H9 (cell line): ENCODE measurements around the gene C1orf159. TPM values are rescaled to one million over a fixed set of nuclear protein-coding genes. Genes with fewer than 3 reads are reported as not detected.

Source experiments
- DNase-seq: peaks from one replicate; pipeline ENCODE4 v3.0.0-alpha.2; 2017
- H2AFZ ChIP-seq: one replicate; pipeline ENCODE4 v1.6.1; 2013; ENCODE audit warnings: mild to moderate bottlenecking, low read length, control low read depth, moderate library complexity
- H2AK5ac ChIP-seq: 2 replicates; pipeline ENCODE4 v1.6.1; 2013; ENCODE audit warnings: low read length, control low read depth, mixed read lengths; ENCODE audit not compliant: insufficient read length
- H2BK120ac ChIP-seq: one replicate; pipeline ENCODE4 v1.6.1; 2013; ENCODE audit warnings: low read depth, mild to moderate bottlenecking, low read length, control low read depth, inconsistent platforms; ENCODE audit not compliant: poor library complexity, severe bottlenecking
- H2BK12ac ChIP-seq: 2 replicates; pipeline ENCODE4 v1.6.1; 2013; ENCODE audit warnings: low read length, control low read depth, mixed read lengths, low read depth; ENCODE audit not compliant: insufficient read length
- H2BK15ac ChIP-seq: 2 replicates; pipeline ENCODE4 v1.6.1; 2013; ENCODE audit warnings: low read depth, low read length, control low read depth
- H2BK20ac ChIP-seq: one replicate; pipeline ENCODE4 v1.6.1; 2013; ENCODE audit warnings: low read depth, mild to moderate bottlenecking, low read length, control low read depth, inconsistent platforms; ENCODE audit not compliant: poor library complexity, severe bottlenecking
- H2BK5ac ChIP-seq: 2 replicates; pipeline ENCODE4 v1.6.1; 2013; ENCODE audit warnings: low read length, control low read depth, mixed read lengths; ENCODE audit not compliant: insufficient read length
- H3K14ac ChIP-seq: 2 replicates; pipeline ENCODE4 v1.6.1; 2013; ENCODE audit warnings: low read length, control low read depth; ENCODE audit not compliant: insufficient read depth
- H3K18ac ChIP-seq: 2 replicates; pipeline ENCODE4 v1.6.1; 2013; ENCODE audit warnings: low read depth, mild to moderate bottlenecking, mixed read lengths, low read length, control low read depth; ENCODE audit not compliant: insufficient read length
- H3K23ac ChIP-seq: 2 replicates; pipeline ENCODE4 v1.6.1; 2013; ENCODE audit warnings: low read length, control low read depth, mixed read lengths, low read depth; ENCODE audit not compliant: insufficient read length
- H3K23me2 ChIP-seq: 2 replicates; pipeline ENCODE4 v1.6.1; 2013; ENCODE audit warnings: low read depth, mild to moderate bottlenecking, mixed read lengths, low read length, control low read depth; ENCODE audit not compliant: insufficient read length, poor library complexity, severe bottlenecking
- H3K27ac ChIP-seq: 2 replicates; pipeline ENCODE4 v1.5.1; 2013; ENCODE audit warnings: low read length, control low read depth, mixed read lengths, low read depth; ENCODE audit not compliant: insufficient read length
- H3K27me3 ChIP-seq: 2 replicates; pipeline ENCODE4 v1.6.1; 2013; ENCODE audit warnings: low read length, control low read depth, inconsistent platforms; ENCODE audit not compliant: insufficient read depth
- H3K4ac ChIP-seq: 2 replicates; pipeline ENCODE4 v1.6.1; 2013; ENCODE audit warnings: low read depth, mild to moderate bottlenecking, control low read depth, inconsistent platforms, low read length, moderate library complexity
- H3K4me1 ChIP-seq: 2 replicates; pipeline ENCODE4 v1.6.1; 2013; ENCODE audit warnings: low read length, control low read depth, inconsistent platforms; ENCODE audit not compliant: insufficient read depth
- H3K4me2 ChIP-seq: 2 replicates; pipeline ENCODE4 v1.6.1; 2013; ENCODE audit warnings: low read length, control low read depth, mixed read lengths; ENCODE audit not compliant: insufficient read length, insufficient read depth
- H3K56ac ChIP-seq: 2 replicates; pipeline ENCODE4 v1.6.1; 2013; ENCODE audit warnings: low read depth, mild to moderate bottlenecking, mixed read lengths, low read length, control low read depth; ENCODE audit not compliant: insufficient read length
- H3K79me1 ChIP-seq: 2 replicates; pipeline ENCODE4 v1.6.1; 2013; ENCODE audit warnings: low read depth, mild to moderate bottlenecking, moderate library complexity, low read length, control low read depth, inconsistent platforms; ENCODE audit not compliant: insufficient read depth, poor library complexity, severe bottlenecking
- H3K79me2 ChIP-seq: 2 replicates; pipeline ENCODE4 v1.6.1; 2013; ENCODE audit warnings: low read length, control low read depth, inconsistent platforms; ENCODE audit not compliant: insufficient read depth
- H3K9ac ChIP-seq: 2 replicates; pipeline ENCODE4 v1.6.1; 2013; ENCODE audit warnings: low read length, control low read depth, mixed read lengths; ENCODE audit not compliant: insufficient read length; ENCODE audit errors: extremely low read depth
- H3K9me3 ChIP-seq: one replicate; pipeline ENCODE4 v1.6.1; 2013; ENCODE audit warnings: low read depth, low read length, inconsistent platforms; ENCODE audit not compliant: control insufficient read depth
- H3T11ph ChIP-seq: one replicate; pipeline ENCODE4 v1.6.1; 2013; ENCODE audit warnings: mild to moderate bottlenecking, low read length, control low read depth, inconsistent platforms
- H4K20me1 ChIP-seq: one replicate; pipeline ENCODE4 v1.6.1; 2013; ENCODE audit not compliant: control insufficient read depth, insufficient read length, insufficient read depth
- H4K5ac ChIP-seq: 2 replicates; pipeline ENCODE4 v1.6.1; 2013; ENCODE audit warnings: low read depth, mild to moderate bottlenecking, mixed read lengths, low read length, control low read depth; ENCODE audit not compliant: insufficient read length
- H4K8ac ChIP-seq: replicated peaks from 2 replicates; pipeline ENCODE4 v1.6.1; 2013; ENCODE audit warnings: low read length, control low read depth, mixed read lengths, low read depth; ENCODE audit not compliant: insufficient read length
- H4K91ac ChIP-seq: 2 replicates; pipeline ENCODE4 v1.6.1; 2013; ENCODE audit warnings: low read depth, mild to moderate bottlenecking, moderate library complexity, mixed read lengths, low read length, control low read depth; ENCODE audit not compliant: insufficient read length
- H3K27ac Mint-ChIP-seq, 3 experiments: 2 replicates in 2 of 3; 3 replicates in 1 of 3; pipeline ENCODE4 v1.8.0; 2020 to 2021; ENCODE audit warnings: mixed read lengths in 3 of 3, mild to moderate bottlenecking in 1 of 3, moderate library complexity in 1 of 3
- H3K27me3 Mint-ChIP-seq: 2 replicates; pipeline ENCODE4 v1.8.0; 2021; ENCODE audit warnings: low read depth, mild to moderate bottlenecking, moderate library complexity, mixed read lengths
- H3K36me3 Mint-ChIP-seq, 3 experiments: 2 replicates in 2 of 3; 3 replicates in 1 of 3; pipeline ENCODE4 v1.8.0; 2020 to 2021; ENCODE audit warnings: low read depth in 3 of 3, mixed read lengths in 3 of 3; ENCODE audit not compliant: insufficient read depth in 1 of 3
- H3K4me1 Mint-ChIP-seq, 2 experiments: 2 replicates each; pipeline ENCODE4 v1.8.0; 2020; ENCODE audit warnings: mixed read lengths in 2 of 2
- H3K4me3 Mint-ChIP-seq, 2 experiments: 2 replicates in 1 of 2; 3 replicates in 1 of 2; pipeline ENCODE4 v1.8.0; 2020 to 2021; ENCODE audit warnings: mild to moderate bottlenecking in 2 of 2, mixed read lengths in 2 of 2, moderate library complexity in 1 of 2
- H3K9me3 Mint-ChIP-seq, 2 experiments: 2 replicates in 1 of 2; 3 replicates in 1 of 2; pipeline ENCODE4 v1.8.0; 2020; ENCODE audit warnings: mild to moderate bottlenecking in 2 of 2, mixed read lengths in 2 of 2, moderate library complexity in 1 of 2
- WGBS: extraction: QIAGEN DNeasy Blood & Tissue Kit; methylation state at CpG from one replicate; pipeline ENCODE4 v1.1.7; 2013; ENCODE audit warnings: missing lambda C conversion rate, low lambda C conversion rate, mixed read lengths; ENCODE audit not compliant: insufficient read length; ENCODE audit errors: extremely low coverage; 5-methylcytosine and 5-hydroxymethylcytosine counted together
- total RNA-seq: library from RNA; stranded (reverse); gene quantifications from 2 replicates; pipeline ENCODE4 v1.2.1, GENCODE V29; 2021
- TF ChIP-seq, protein P1 (sequence below): fragments of 200-600 bp; sonication (generic); conservative IDR thresholded peaks from 3 replicates; pipeline ENCODE4 v1.8.0; 2021; ENCODE audit warnings: antibody characterized with exemption, mild to moderate bottlenecking

Gene C1orf159
- total RNA-seq, 1 experiment from 2014 or later: 12.3 TPM

- TF ChIP-seq, protein P1, sequence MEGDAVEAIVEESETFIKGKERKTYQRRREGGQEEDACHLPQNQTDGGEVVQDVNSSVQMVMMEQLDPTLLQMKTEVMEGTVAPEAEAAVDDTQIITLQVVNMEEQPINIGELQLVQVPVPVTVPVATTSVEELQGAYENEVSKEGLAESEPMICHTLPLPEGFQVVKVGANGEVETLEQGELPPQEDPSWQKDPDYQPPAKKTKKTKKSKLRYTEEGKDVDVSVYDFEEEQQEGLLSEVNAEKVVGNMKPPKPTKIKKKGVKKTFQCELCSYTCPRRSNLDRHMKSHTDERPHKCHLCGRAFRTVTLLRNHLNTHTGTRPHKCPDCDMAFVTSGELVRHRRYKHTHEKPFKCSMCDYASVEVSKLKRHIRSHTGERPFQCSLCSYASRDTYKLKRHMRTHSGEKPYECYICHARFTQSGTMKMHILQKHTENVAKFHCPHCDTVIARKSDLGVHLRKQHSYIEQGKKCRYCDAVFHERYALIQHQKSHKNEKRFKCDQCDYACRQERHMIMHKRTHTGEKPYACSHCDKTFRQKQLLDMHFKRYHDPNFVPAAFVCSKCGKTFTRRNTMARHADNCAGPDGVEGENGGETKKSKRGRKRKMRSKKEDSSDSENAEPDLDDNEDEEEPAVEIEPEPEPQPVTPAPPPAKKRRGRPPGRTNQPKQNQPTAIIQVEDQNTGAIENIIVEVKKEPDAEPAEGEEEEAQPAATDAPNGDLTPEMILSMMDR: no peak
- H3K18ac ChIP-seq: no peak overlapping the region
These were observed 15.6 kb downstream of the C1orf159 start for GRCh38 chr1:1100296-1100695.

More at GRCh38 chr1:1100296-1100695, 15.6 kb downstream of the C1orf159 start:
- no peaks in the 10 kb centered on the region for H3K79me2 ChIP-seq
- H3K23ac ChIP-seq: no peak overlapping the region
- H3K4me2 ChIP-seq: no peak overlapping the region
- no peaks in the 10 kb centered on the region for H3K79me1 ChIP-seq
- H3K4me1 ChIP-seq: no peaks in the 10 kb centered on the region
- H2BK120ac ChIP-seq: no peak overlapping the region
- Mint-ChIP-seq H3K9me3 (peaks cover 27 to 41% of the 10 kb centered on the region in 2 experiments), H3K27ac (no peak overlapping the region), H3K27me3 (peaks cover 29% of the 10 kb centered on the region), H3K4me3 (no peak overlapping the region), H3K4me1 (no peaks in the 10 kb centered on the region), H3K36me3 (peaks cover 7 to 27% (median 12%) of the 10 kb centered on the region in 3 experiments)
- no peak overlapping the region for H4K91ac ChIP-seq
- no peak overlapping the region for H3K56ac ChIP-seq
- no CpG with 5 or more reads among the region's 11 CpGs for WGBS
- no peaks in the 10 kb centered on the region for H3K27me3 ChIP-seq
- H2BK15ac ChIP-seq: no peak overlapping the region
- no peak overlapping the region for H2BK20ac ChIP-seq
- no peak overlapping the region for H4K5ac ChIP-seq
- H4K20me1 ChIP-seq: no peaks in the 10 kb centered on the region
- H3K9me3 ChIP-seq: no peaks in the 10 kb centered on the region
- no peak overlapping the region for H3K9ac ChIP-seq
- no peak overlapping the region for H3T11ph ChIP-seq
- no peak overlapping the region for H3K4ac ChIP-seq
- DNase-seq: no peak
- no peak overlapping the region for H3K27ac ChIP-seq
- H2AFZ ChIP-seq: no peak overlapping the region
- H3K14ac ChIP-seq: no peak overlapping the region
- no peak overlapping the region for H2AK5ac ChIP-seq
- H3K23me2 ChIP-seq: no peaks in the 10 kb centered on the region
- no peak overlapping the region for H2BK5ac ChIP-seq
- no peak overlapping the region for H2BK12ac ChIP-seq
- H4K8ac ChIP-seq: no peak overlapping the region
